Measurements from ENCODE around the gene KANSL1. TPM values are rescaled to one million over a fixed set of nuclear protein-coding genes. Genes with fewer than 3 reads are reported as not detected.
"Not testable (repeated sequence)": the region's sequence is repeated elsewhere in the genome, so short reads cannot be mapped to it uniquely, and the experiment has no call there.

The KANSL1 gene
- total RNA-seq, 1 experiment from 2014 or later = 52.5 TPM

GRCh38 chr17:46089389-46089965 is 103.8 kb downstream of the KANSL1 start:
- intact Hi-C loops (cut with micrococcal nuclease; ENCODE audit: unreplicated experiment) = no loop called here
- H3K27ac ChIP-seq = no peak overlapping the region
- no peak overlapping the region for H3K4me3 ChIP-seq
- H3F3A ChIP-seq (ENCODE audit: insufficient read depth, low read depth) = peaks cover 19% of the 10 kb centered on the region; the same call in 1 of the 2 replicates
- no peaks in the 10 kb centered on the region for H3K9me2 ChIP-seq (ENCODE audit: insufficient read depth)
- H3K4me1 ChIP-seq (replicated peaks; ENCODE audit: insufficient read depth) = no peaks in the 10 kb centered on the region
- TF ChIP-seq CTCF (conservative IDR thresholded peaks at IDR 0.05) = no peak
- TF ChIP-seq EZH2 (IDR thresholded peaks at IDR 0.05; ENCODE audit: low read depth) = no peak
- no TSS peak for BruUV-seq (replicated peaks)
- H3K4me2 ChIP-seq = no peak overlapping the region
- no peak for DNase-seq
- no peaks in the 10 kb centered on the region for H3K27me3 ChIP-seq (ENCODE audit: insufficient read depth, low read depth)
- H3K36me3 ChIP-seq (ENCODE audit: low read depth) = peaks cover 23% of the 10 kb centered on the region; the same call in 1 of the 2 replicates
- H2AFZ ChIP-seq = no peak overlapping the region
- peaks cover 80% of the 10 kb centered on the region for H3K79me2 ChIP-seq (ENCODE audit: low read depth)
- H3K9me3 ChIP-seq (ENCODE audit: insufficient read depth, low read depth) = no peaks in the 10 kb centered on the region
- ChIA-PET POLR2A (ENCODE audit: unreplicated experiment) (no interaction called here), CTCF (no interaction called here)
- H4K20me1 ChIP-seq (ENCODE audit: insufficient read depth) = peaks cover 81% of the 10 kb centered on the region

- H2AFZ ChIP-seq = no peak overlapping the region
Observed at GRCh38 chr17:46088595-46088994, 104.6 kb downstream of the KANSL1 start.

GRCh38 chr17:46087871-46088270 is 105.4 kb downstream of the KANSL1 start:
- H3K4me1 ChIP-seq (replicated peaks; ENCODE audit: insufficient read depth); H2AFZ ChIP-seq; POLR2A ChIA-PET (ENCODE audit: unreplicated experiment); H3K27me3 ChIP-seq (ENCODE audit: insufficient read depth, low read depth); DNase-seq; H3K9me3 ChIP-seq (ENCODE audit: insufficient read depth, low read depth); intact Hi-C loops (cut with micrococcal nuclease; ENCODE audit: unreplicated experiment); H3K27ac ChIP-seq; H3K4me3 ChIP-seq; H3K4me2 ChIP-seq; CTCF ChIA-PET; H3K9me2 ChIP-seq (ENCODE audit: insufficient read depth); BruUV-seq (replicated peaks): not testable (repeated sequence)
- Histone ChIP-seq H3F3A (ENCODE audit: insufficient read depth, low read depth) (peaks cover 21% of the 10 kb centered on the region; the same call in 1 of the 2 replicates), H3K79me2 (ENCODE audit: low read depth) (peaks cover 78% of the 10 kb centered on the region), H4K20me1 (ENCODE audit: insufficient read depth) (peaks cover 87% of the 10 kb centered on the region), H3K36me3 (ENCODE audit: low read depth) (0 out of 2 replicates have a peak, but pooled peaks cover 15% of the 10 kb centered on the region)

More at GRCh38 chr17:46088595-46088994, 104.6 kb downstream of the KANSL1 start:
- Histone ChIP-seq H3K4me3 (no peak overlapping the region), H3K9me3 (ENCODE audit: insufficient read depth, low read depth) (no peaks in the 10 kb centered on the region), H3K4me2 (no peak overlapping the region), H3K36me3 (ENCODE audit: low read depth) (0 out of 2 replicates have a peak, but pooled peaks cover 16% of the 10 kb centered on the region), H3K9me2 (ENCODE audit: insufficient read depth) (no peaks in the 10 kb centered on the region), H4K20me1 (ENCODE audit: insufficient read depth) (peaks cover 83% of the 10 kb centered on the region), H3K27ac (no peak overlapping the region), H3K79me2 (ENCODE audit: low read depth) (peaks cover 78% of the 10 kb centered on the region), H3F3A (ENCODE audit: insufficient read depth, low read depth) (peaks cover 17% of the 10 kb centered on the region; the same call in 1 of the 2 replicates), H3K4me1 (replicated peaks; ENCODE audit: insufficient read depth) (no peaks in the 10 kb centered on the region), H3K27me3 (ENCODE audit: insufficient read depth, low read depth) (no peaks in the 10 kb centered on the region)
- ChIA-PET CTCF (no interaction called here), POLR2A (ENCODE audit: unreplicated experiment) (no interaction called here)
- no peak for TF ChIP-seq CTCF (conservative IDR thresholded peaks at IDR 0.05)
- no peak for TF ChIP-seq EZH2 (IDR thresholded peaks at IDR 0.05; ENCODE audit: low read depth)
- DNase-seq = no peak
- intact Hi-C loops (cut with micrococcal nuclease; ENCODE audit: unreplicated experiment) = no loop called here
- BruUV-seq (replicated peaks) = no TSS peak

GRCh38 chr17:46086821-46087220 is 106.4 kb downstream of the KANSL1 start:
- H3K27ac ChIP-seq = no peak overlapping the region
- peaks cover 87% of the 10 kb centered on the region for H3K79me2 ChIP-seq (ENCODE audit: low read depth)
- H3K36me3 ChIP-seq (ENCODE audit: low read depth) = 0 out of 2 replicates have a peak, but pooled peaks cover 15% of the 10 kb centered on the region
- TF ChIP-seq EZH2 (IDR thresholded peaks at IDR 0.05; ENCODE audit: low read depth) = no peak
- TF ChIP-seq CTCF (conservative IDR thresholded peaks at IDR 0.05) = no peak
- no peak overlapping the region for H3K4me3 ChIP-seq
- no peaks in the 10 kb centered on the region for H3K9me3 ChIP-seq (ENCODE audit: insufficient read depth, low read depth)
- CTCF ChIA-PET = no interaction called here
- POLR2A ChIA-PET (ENCODE audit: unreplicated experiment) = no interaction called here
- H3K4me2 ChIP-seq = no peak overlapping the region
- H3F3A ChIP-seq (ENCODE audit: insufficient read depth, low read depth) = peaks cover 22% of the 10 kb centered on the region; the same call in 1 of the 2 replicates
- H3K4me1 ChIP-seq (replicated peaks; ENCODE audit: insufficient read depth) = no peaks in the 10 kb centered on the region
- H2AFZ ChIP-seq = no peak overlapping the region
- no TSS peak for BruUV-seq (replicated peaks)
- no peaks in the 10 kb centered on the region for H3K9me2 ChIP-seq (ENCODE audit: insufficient read depth)
- no peak for DNase-seq
- peaks cover 90% of the 10 kb centered on the region for H4K20me1 ChIP-seq (ENCODE audit: insufficient read depth)
- H3K27me3 ChIP-seq (ENCODE audit: insufficient read depth, low read depth) = no peaks in the 10 kb centered on the region
- intact Hi-C loops (cut with micrococcal nuclease; ENCODE audit: unreplicated experiment) = no loop called here

All from PC-9 (cell line).